GM23338 (cell line): ENCODE results near the gene RNF157. TPM values are rescaled to one million over a fixed set of nuclear protein-coding genes. Genes with fewer than 3 reads are reported as not detected.

ENCODE experiments used
- ATAC-seq: fragments of 200-7000 bp; cut with Tn5 transposase; 3 replicates; pipeline ENCODE4 v1.9.1; 2020
- DNase-seq: peaks from one replicate; pipeline ENCODE4 v3.0.0-alpha.2; 2015; ENCODE audit warnings: low spot score
- H2AFZ ChIP-seq: fragments of 200-600 bp; sonication (generic); 2 replicates; pipeline ENCODE4 v1.8.0; 2016; ENCODE audit warnings: antibody characterized with exemption, mild to moderate bottlenecking, moderate library complexity
- H3F3A ChIP-seq: fragments of 200-600 bp; sonication (generic); replicated peaks from 2 replicates; pipeline ENCODE4 v1.8.0; 2017; ENCODE audit warnings: antibody characterized with exemption, mixed run types, low read depth
- H3K27ac ChIP-seq: fragments of 200-600 bp; sonication (generic); 2 replicates; pipeline ENCODE4 v1.6.1; 2016; ENCODE audit warnings: low read depth
- H3K27me3 ChIP-seq: fragments of 200-600 bp; sonication (generic); 2 replicates; pipeline ENCODE4 v1.8.0; 2016; ENCODE audit warnings: mild to moderate bottlenecking, mixed run types, moderate library complexity; ENCODE audit not compliant: insufficient read depth
- H3K36me3 ChIP-seq: fragments of 200-600 bp; sonication (generic); 2 replicates; pipeline ENCODE4 v1.8.0; 2016; ENCODE audit warnings: mild to moderate bottlenecking; ENCODE audit not compliant: insufficient read depth
- H3K4me1 ChIP-seq: fragments of 200-600 bp; sonication (generic); 2 replicates; pipeline ENCODE4 v1.8.0; 2016; ENCODE audit warnings: mild to moderate bottlenecking, moderate library complexity; ENCODE audit not compliant: insufficient read depth
- H3K4me2 ChIP-seq: fragments of 200-600 bp; sonication (generic); 2 replicates; pipeline ENCODE4 v1.7.1; 2017; ENCODE audit warnings: mixed run types
- H3K4me3 ChIP-seq: fragments of 200-600 bp; sonication (generic); 2 replicates; pipeline ENCODE4 v1.6.1; 2016; ENCODE audit warnings: mixed run types
- H3K79me2 ChIP-seq: fragments of 200-600 bp; sonication (generic); replicated peaks from 2 replicates; pipeline ENCODE4 v1.8.0; 2017; ENCODE audit warnings: mild to moderate bottlenecking; ENCODE audit not compliant: insufficient read depth
- H3K9me2 ChIP-seq: fragments of 200-600 bp; sonication (generic); 2 replicates; pipeline ENCODE4 v1.8.0; 2017; ENCODE audit not compliant: insufficient read depth
- H4K20me1 ChIP-seq: fragments of 200-600 bp; sonication (generic); replicated peaks from 2 replicates; pipeline ENCODE4 v1.8.0; 2017; ENCODE audit warnings: mild to moderate bottlenecking; ENCODE audit not compliant: insufficient read depth
- H3K27ac Mint-ChIP-seq: 2 replicates; pipeline ENCODE4 v1.8.0; 2020; ENCODE audit warnings: inconsistent platforms, mild to moderate bottlenecking, moderate library complexity, mixed read lengths
- H3K27me3 Mint-ChIP-seq: 3 replicates; pipeline ENCODE4 v1.8.0; 2022; ENCODE audit warnings: low read depth, mild to moderate bottlenecking, moderate library complexity, mixed read lengths, inconsistent platforms; ENCODE audit not compliant: insufficient read depth, poor library complexity
- H3K36me3 Mint-ChIP-seq: 3 replicates; pipeline ENCODE4 v1.8.0; 2021; ENCODE audit warnings: low read depth, mild to moderate bottlenecking, inconsistent platforms, moderate library complexity, mixed read lengths
- H3K4me1 Mint-ChIP-seq: 3 replicates; pipeline ENCODE4 v1.8.0; 2020; ENCODE audit warnings: mild to moderate bottlenecking, inconsistent platforms, mixed read lengths
- H3K4me3 Mint-ChIP-seq: 3 replicates; pipeline ENCODE4 v1.8.0; 2021; ENCODE audit warnings: moderate library complexity, mild to moderate bottlenecking, inconsistent platforms, mixed read lengths
- H3K9me3 Mint-ChIP-seq: 3 replicates; pipeline ENCODE4 v1.8.0; 2020; ENCODE audit warnings: moderate library complexity, mild to moderate bottlenecking, inconsistent platforms, mixed read lengths
- CTCF ChIP-seq, 2 experiments: fragments of 200-600 bp in 1 of 2; sonication (generic) in 1 of 2; conservative IDR thresholded peaks; 2 replicates each; pipeline versions ENCODE4 v1.5.1 to v1.6.1; 2016 to 2017; ENCODE audit warnings: antibody characterized with exemption in 2 of 2, low read depth in 2 of 2, mild to moderate bottlenecking in 2 of 2, moderate library complexity in 1 of 2
- ETS1 ChIP-seq: IDR thresholded peaks from 2 replicates; pipeline ENCODE4 v1.6.1; 2016; ENCODE audit warnings: antibody characterized with exemption
- EZH2phosphoT487 ChIP-seq: fragments of 200-600 bp; sonication (generic); IDR thresholded peaks from one replicate; pipeline ENCODE4 v1.8.1; 2018; ENCODE audit warnings: antibody characterized with exemption; ENCODE audit not compliant: unreplicated experiment
- NANOG ChIP-seq: IDR thresholded peaks from 2 replicates; pipeline ENCODE4 v1.6.1; 2016; ENCODE audit warnings: antibody characterized with exemption, borderline replicate concordance
- POLR2AphosphoS5 ChIP-seq: IDR thresholded peaks from 2 replicates; pipeline ENCODE4 v1.6.1; 2016; ENCODE audit warnings: antibody characterized with exemption, low read depth
- REST ChIP-seq: IDR thresholded peaks from one replicate; pipeline ENCODE4 v1.6.1; 2018; ENCODE audit warnings: antibody characterized with exemption; ENCODE audit not compliant: unreplicated experiment
- STAT1 ChIP-seq: IDR thresholded peaks from one replicate; pipeline ENCODE4 v1.6.1; 2016; ENCODE audit warnings: antibody characterized with exemption; ENCODE audit not compliant: unreplicated experiment
- ZNF114 ChIP-seq: fragments of 250-450 bp; sonication (Bioruptor Pico); IDR thresholded peaks from 2 replicates; pipeline ENCODE4 v1.5.0; 2020; ENCODE audit warnings: mild to moderate bottlenecking, moderate library complexity
- polyA plus RNA-seq: library from polyadenylated mRNA; unstranded; fragments of >200 nt; fragmentation: Nextera tagmentation; extraction: Ambion mirVana; gene quantifications from 2 replicates; pipeline ENCODE4 v1.2.1, GENCODE V29; 2016
- total RNA-seq: library from RNA; depleted of rRNA; stranded (reverse); fragments of >200 nt; shearing (Covaris generic); gene quantifications from 2 replicates; pipeline ENCODE4 v1.2.3, GENCODE V29; 2014

The RNF157 gene
- total and polyA plus RNA-seq, 2 experiments from 2014 or later = 7.8 to 11.7 TPM

GRCh38 chr17:76241691-76242255 lies 1.5 kb upstream of the RNF157 start:
- DNase-seq = no peak
- peaks cover 18% of the 10 kb centered on the region for H3K4me1 Mint-ChIP-seq
- peaks cover 53% of the 10 kb centered on the region for H3K27me3 Mint-ChIP-seq
- H3K9me3 Mint-ChIP-seq = no peaks in the 10 kb centered on the region
- no peak for TF ChIP-seq ZNF114 (CRISPR knock-in tag)
- TF ChIP-seq NANOG = no peak
- no peak for TF ChIP-seq POLR2AphosphoS5
- TF ChIP-seq ETS1 = no peak
- no peak overlapping the region for H3K27ac Mint-ChIP-seq
- H3K9me2 ChIP-seq = no peaks in the 10 kb centered on the region
- no peaks in the 10 kb centered on the region for H3F3A ChIP-seq
- no peaks in the 10 kb centered on the region for H3K36me3 Mint-ChIP-seq
- H3K4me2 ChIP-seq = peak overlapping the region; percentile 92
- H3K79me2 ChIP-seq = no peaks in the 10 kb centered on the region
- peak overlapping the region; percentile 70; the same call in 1 of the 2 replicates for H3K4me3 ChIP-seq
- H3K36me3 ChIP-seq = no peaks in the 10 kb centered on the region
- H4K20me1 ChIP-seq = 0 out of 2 replicates have a peak, but pooled peaks cover 6% of the 10 kb centered on the region
- H3K4me1 ChIP-seq = peaks cover 6% of the 10 kb centered on the region
- no peak overlapping the region for H3K27ac ChIP-seq
- H3K4me3 Mint-ChIP-seq = peak overlapping the region; percentile 75
- H2AFZ ChIP-seq = no peak overlapping the region
- peaks cover 59% of the 10 kb centered on the region for H3K27me3 ChIP-seq
- no peak for ATAC-seq

- ATAC-seq = no peak
- H3K4me2 ChIP-seq = peak overlapping the region; percentile 92
- H3K27ac Mint-ChIP-seq = no peak overlapping the region
- peak overlapping the region; percentile 99 for H2AFZ ChIP-seq
- no peak for DNase-seq
- peaks cover 6% of the 10 kb centered on the region for H3K4me1 ChIP-seq
- TF ChIP-seq STAT1 (no peak), CTCF (conservative IDR thresholded peaks at IDR 0.05; ENCODE audit: low read depth in 2 of 2) (no peak), REST (no peak), EZH2phosphoT487 (no peak)
- H4K20me1 ChIP-seq = peaks cover 6% of the 10 kb centered on the region; the same call in 1 of the 2 replicates
- no peaks in the 10 kb centered on the region for H3K79me2 ChIP-seq
- no peaks in the 10 kb centered on the region for H3K9me2 ChIP-seq
- peak overlapping the region; percentile 75 for H3K4me3 Mint-ChIP-seq
- H3K4me3 ChIP-seq = peak overlapping the region; percentile 70
- peaks cover 59% of the 10 kb centered on the region for H3K27me3 ChIP-seq
- no peaks in the 10 kb centered on the region for H3K9me3 Mint-ChIP-seq
- no peaks in the 10 kb centered on the region for H3K36me3 Mint-ChIP-seq
- H3K27ac ChIP-seq = no peak overlapping the region
- no peaks in the 10 kb centered on the region for H3F3A ChIP-seq
- peaks cover 14% of the 10 kb centered on the region for H3K4me1 Mint-ChIP-seq
- H3K27me3 Mint-ChIP-seq = peaks cover 53% of the 10 kb centered on the region
- H3K36me3 ChIP-seq = no peaks in the 10 kb centered on the region
Observed at GRCh38 chr17:76241204-76241538, 878 bp upstream of the RNF157 start.
